AG04450 (cell line): ENCODE data around the gene USP33. TPM values are rescaled to one million over a fixed set of nuclear protein-coding genes. Genes with fewer than 3 reads are reported as not detected.
A peak's percentile ranks its signal among the peaks of the same experiment; 100 is the strongest.
"Not testable (repeated sequence)": the region's sequence is repeated elsewhere in the genome, so short reads cannot be mapped to it uniquely, and the experiment has no call there.

Source experiments
- CTCF ChIA-PET: fragments of 300-600, 350-600 bp; formaldehyde crosslinking; extraction: SDS; loops from one replicate; lab custom pipeline; 2022; ENCODE audit warnings: antibody characterized with exemption, inconsistent platforms; lab: Charles Lee
- POLR2A ChIA-PET: fragments of 350-600 bp; formaldehyde crosslinking; extraction: SDS; loops from one replicate; lab custom pipeline; 2021; ENCODE audit warnings: antibody characterized with exemption, inconsistent platforms; lab: Yijun Ruan, JAX
- DNase-seq: peaks from one replicate; pipeline ENCODE4 v3.0.0-alpha.2; 2011; ENCODE audit warnings: low read depth, low spot score
- H3K27ac ChIP-seq: one replicate; pipeline ENCODE4 v1.5.1; 2012; ENCODE audit warnings: low read depth, low read length, control low read depth
- H3K27me3 ChIP-seq: one replicate; pipeline ENCODE4 v1.6.0; 2012; ENCODE audit warnings: low read length; ENCODE audit not compliant: control insufficient read depth, insufficient read depth
- H3K4me3 ChIP-seq: 2 replicates; pipeline ENCODE4 v1.5.1; 2011; ENCODE audit warnings: mild to moderate bottlenecking, low read depth, low read length, control low read depth
- H3K9me3 ChIP-seq: 2 replicates; pipeline ENCODE4 v1.5.1; 2012; ENCODE audit warnings: low read length; ENCODE audit not compliant: control insufficient read depth, insufficient read depth
- polyA plus RNA-seq: library from polyadenylated mRNA; depleted of rRNA; stranded (reverse); fragments of >200 nt; gene quantifications from 2 replicates; pipeline ENCODE4 v1.2.3, GENCODE V29; 2011
- TF ChIP-seq, protein P1 (sequence below): IDR thresholded peaks from 2 replicates; pipeline ENCODE4 v1.5.1; 2011; ENCODE audit warnings: low read depth, low read length, control low read depth, inconsistent platforms

Gene USP33
- polyA plus RNA-seq, 1 experiment = 86.0 TPM

DNA sequence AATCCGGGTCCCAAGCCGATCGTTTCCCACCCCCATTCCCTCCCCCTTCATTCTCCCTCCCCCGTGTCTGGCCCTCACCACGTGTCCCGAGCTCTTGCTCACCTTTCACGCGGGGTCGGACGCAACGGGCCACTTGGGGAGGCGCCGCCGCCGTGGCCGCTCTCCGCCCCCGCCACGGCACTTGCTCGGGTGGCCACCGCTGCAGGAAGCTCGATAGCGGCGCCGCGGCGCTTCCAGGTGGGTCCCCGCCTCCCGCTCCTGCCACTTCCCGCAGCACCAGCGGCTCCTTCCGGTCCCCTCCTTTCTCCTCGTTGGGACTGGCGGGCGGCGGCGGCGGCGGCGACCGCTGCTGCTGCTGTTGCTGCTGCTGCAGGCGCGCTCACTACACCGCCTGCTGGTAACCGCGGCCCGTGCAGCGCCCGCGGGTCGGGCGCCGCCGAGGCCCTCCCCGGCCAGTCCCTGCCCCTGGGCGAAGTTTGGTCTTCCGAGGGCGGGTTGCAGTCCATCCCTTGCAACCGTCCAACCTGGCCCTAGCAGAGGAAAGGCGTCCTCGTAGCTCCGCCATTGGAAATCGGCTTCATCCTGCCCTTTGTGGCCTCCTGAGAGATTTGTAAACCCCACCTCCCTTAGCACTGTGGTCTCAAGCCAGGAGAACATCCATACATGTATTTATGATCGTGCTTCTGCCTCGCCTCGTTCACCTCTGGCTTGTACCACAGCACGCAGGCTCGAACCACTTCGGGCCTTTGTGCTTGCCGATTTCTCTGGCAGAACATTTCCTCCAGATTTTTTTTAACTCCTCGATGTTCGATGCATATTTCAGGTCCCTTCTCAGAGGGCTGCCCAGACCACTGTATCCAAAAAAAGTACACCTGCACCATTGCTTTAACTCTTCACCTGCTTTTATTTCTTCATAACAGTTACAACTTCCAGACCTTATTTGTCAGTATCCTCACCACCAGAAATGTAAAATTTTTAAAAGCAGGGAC lies 76.2 kb downstream of the USP33 start:
- Histone ChIP-seq H3K27me3 (no peaks in the 10 kb centered on the region), H3K4me3 (peak overlapping the region; percentile 95), H3K9me3 (no peaks in the 10 kb centered on the region; the same call in 1 of the 2 replicates), H3K27ac (peak overlapping the region; percentile 87)
- DNase-seq = peak; percentile 72
- ChIA-PET POLR2A (interaction anchor here (0.6 to 1.7 kb wide), 11 partner anchors 10 to 442 kb away, joined by 3 to 23 read pairs (median 5); partner anchors contain the start of genes DNAJB4 and MIGA1), CTCF (interaction anchor here (0.5 to 2.4 kb wide), 28 partner anchors 10 to 542 kb away, joined by 3 to 8 read pairs (median 3); partner anchors contain the start of gene USP33)
- TF ChIP-seq, protein P1, sequence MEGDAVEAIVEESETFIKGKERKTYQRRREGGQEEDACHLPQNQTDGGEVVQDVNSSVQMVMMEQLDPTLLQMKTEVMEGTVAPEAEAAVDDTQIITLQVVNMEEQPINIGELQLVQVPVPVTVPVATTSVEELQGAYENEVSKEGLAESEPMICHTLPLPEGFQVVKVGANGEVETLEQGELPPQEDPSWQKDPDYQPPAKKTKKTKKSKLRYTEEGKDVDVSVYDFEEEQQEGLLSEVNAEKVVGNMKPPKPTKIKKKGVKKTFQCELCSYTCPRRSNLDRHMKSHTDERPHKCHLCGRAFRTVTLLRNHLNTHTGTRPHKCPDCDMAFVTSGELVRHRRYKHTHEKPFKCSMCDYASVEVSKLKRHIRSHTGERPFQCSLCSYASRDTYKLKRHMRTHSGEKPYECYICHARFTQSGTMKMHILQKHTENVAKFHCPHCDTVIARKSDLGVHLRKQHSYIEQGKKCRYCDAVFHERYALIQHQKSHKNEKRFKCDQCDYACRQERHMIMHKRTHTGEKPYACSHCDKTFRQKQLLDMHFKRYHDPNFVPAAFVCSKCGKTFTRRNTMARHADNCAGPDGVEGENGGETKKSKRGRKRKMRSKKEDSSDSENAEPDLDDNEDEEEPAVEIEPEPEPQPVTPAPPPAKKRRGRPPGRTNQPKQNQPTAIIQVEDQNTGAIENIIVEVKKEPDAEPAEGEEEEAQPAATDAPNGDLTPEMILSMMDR = peak; percentile 73

DNA sequence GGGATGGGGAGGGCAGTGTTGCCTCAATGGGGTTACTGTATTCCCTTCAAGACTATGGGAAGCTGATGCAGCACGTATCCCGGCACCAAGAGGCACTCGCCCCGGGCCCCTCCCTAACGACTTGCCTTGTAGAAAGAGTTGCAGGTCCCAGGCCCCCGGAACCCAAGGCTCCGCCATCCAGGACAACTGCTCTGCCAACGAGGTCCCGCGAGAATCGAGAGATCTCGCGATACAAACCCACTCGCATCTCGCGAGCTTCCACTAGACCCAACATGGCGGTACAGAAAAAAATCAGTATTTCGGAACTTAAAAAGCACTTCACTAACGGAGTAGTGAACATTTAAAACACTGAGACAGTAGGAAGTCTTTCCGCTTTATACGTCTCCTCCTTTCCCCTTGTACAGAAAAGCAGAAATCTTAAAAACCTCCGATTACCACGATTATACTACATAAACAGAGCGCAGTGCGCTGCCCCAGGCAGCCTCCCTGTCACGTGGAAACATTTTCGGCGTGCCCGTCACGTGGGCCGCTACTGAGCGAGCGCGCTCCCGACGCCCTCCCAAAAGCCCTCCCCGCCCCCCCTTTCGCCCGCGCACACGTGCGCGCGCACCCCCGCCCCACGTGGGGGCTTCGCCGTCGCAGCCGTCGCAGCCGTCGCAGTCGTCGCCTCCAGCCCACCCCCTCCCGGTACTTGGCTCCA lies 77.0 kb downstream of the USP33 start, which contains the start of gene ZZZ3:
ZZZ3 (minus strand) TSS at position 199 of the 700 bp plus-strand sequence. CDS start 49,304 bp downstream, outside the sequence.
- DNase-seq = peak; percentile 90
- Histone ChIP-seq H3K4me3 (peak within 1 kb of the TSS; percentile 95), H3K9me3 (no peaks in the 10 kb centered on the region; the same call in 1 of the 2 replicates), H3K27ac (peak within 1 kb of the TSS; percentile 91), H3K27me3 (no peaks in the 10 kb centered on the region)
- TF ChIP-seq, protein P1 = no peak
- ChIA-PET POLR2A (interaction anchor here (0.6 to 1.7 kb wide), 9 partner anchors 70 to 322 kb away, joined by 3 to 23 read pairs (median 4); partner anchors contain the start of genes DNAJB4 and MIGA1), CTCF (interaction anchor here (0.5 to 2.4 kb wide), 20 partner anchors 10 to 541 kb away, joined by 3 to 8 read pairs (median 3); partner anchors contain the start of gene USP33)

DNA sequence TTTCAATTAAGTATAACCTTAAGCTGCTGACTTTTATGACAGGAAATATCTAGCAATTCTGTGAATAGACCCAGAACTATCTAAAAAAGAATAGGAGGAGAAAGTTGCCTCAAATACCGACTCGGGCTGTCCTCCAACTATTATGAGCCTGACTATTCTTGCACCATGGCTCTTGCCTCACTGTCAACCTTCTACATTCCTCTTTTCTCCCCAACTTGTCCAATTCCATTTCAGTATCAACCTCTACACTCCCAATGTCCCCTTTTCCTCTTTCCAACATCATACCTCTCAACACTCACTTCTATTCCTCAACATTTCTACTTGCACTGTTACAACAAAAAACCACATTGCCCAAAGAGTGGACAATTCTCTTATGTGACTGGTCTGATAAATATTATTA lies 79.5 kb downstream of the USP33 start:
- CTCF ChIA-PET = interaction anchor here (0.8 kb wide), 1 partner anchor 11 kb away, joined by 3 read pairs; no protein-coding TSS in a partner anchor
- TF ChIP-seq, protein P1 = no peak
- Histone ChIP-seq H3K27ac (no peak overlapping the region), H3K4me3 (no peak overlapping the region), H3K27me3 (no peaks in the 10 kb centered on the region), H3K9me3 (no peaks in the 10 kb centered on the region; the same call in 1 of the 2 replicates)
- DNase-seq = no peak
- POLR2A ChIA-PET = no interaction called here

DNA sequence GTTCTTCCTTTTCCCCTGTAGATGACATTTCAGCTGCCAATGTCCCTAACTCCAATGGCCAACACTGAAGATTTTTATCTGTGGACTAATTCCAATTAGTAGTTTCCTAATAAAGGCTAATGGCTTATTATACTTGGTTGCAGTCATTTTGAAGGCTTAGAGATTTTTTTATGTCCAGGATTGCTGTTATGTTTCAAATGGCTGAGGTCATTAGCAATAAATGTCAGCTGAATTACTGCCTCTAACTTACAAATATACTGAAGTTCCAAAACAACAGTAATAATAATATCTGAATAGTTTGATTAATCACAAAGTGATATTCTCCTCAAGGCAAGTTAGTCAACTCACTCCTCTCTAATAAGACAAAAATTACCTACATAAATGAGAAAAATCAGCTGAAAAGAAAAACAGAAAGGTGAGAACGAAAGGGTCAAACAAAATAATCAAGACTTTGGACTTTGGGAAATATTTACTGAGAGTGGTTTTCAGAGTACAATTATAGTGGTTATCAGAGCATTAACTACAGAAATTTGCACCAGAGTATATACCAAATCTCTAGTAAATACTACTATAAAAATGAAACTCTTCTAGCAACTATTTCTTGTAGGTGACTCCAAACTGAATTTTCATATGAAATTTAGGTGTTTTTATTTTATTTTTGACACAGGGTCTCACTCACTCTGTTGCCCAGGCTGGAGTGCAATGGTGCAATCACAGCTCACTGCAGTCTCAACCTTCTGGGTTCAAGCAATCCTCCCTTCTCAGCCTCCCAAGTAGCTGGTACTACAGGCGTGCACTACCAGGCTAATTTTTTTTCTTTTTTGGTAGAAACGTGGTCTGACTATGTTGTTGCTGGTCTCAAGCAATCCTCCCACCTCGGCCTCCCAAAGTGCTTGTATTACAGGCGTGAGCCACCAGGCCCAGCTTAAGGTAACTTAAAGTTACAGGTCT lies 80.7 kb downstream of the USP33 start:
- CTCF ChIA-PET = interaction anchor here (0.8 to 1.2 kb wide), 2 partner anchors 10 to 145 kb away, joined by 3 read pairs; no protein-coding TSS in a partner anchor
- TF ChIP-seq, protein P1 = no peak
- H3K9me3 ChIP-seq = no peaks in the 10 kb centered on the region; the same call in 1 of the 2 replicates
- H3K4me3 ChIP-seq = no peak overlapping the region
- POLR2A ChIA-PET = no interaction called here
- DNase-seq = no peak
- H3K27ac ChIP-seq = no peak overlapping the region
- no peaks in the 10 kb centered on the region for H3K27me3 ChIP-seq

DNA sequence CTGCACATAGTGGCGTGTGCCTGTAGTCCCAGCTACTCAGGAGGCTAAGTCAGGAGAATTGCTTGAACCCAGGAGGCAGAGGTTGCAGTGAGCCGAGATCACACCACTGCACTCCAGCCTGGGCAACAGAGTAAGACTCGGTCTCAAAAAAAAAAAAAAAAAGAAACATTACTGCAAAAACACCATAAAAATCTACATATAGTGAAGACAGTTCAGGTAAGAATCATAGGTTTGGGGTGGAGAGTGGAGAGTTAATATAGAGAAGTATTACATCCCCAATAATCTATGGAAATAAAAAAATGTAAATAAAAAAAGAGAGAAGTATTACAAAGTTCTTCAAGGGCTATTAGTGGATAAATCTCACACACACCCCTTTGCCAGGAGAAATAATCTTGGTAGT lies 84.8 kb downstream of the USP33 start:
- H3K9me3 ChIP-seq, DNase-seq, H3K27me3 ChIP-seq, CTCF ChIA-PET, H3K27ac ChIP-seq, POLR2A ChIA-PET, H3K4me3 ChIP-seq: not testable (repeated sequence)
